ENCODE data around the gene MXD4. TPM values are rescaled to one million over a fixed set of nuclear protein-coding genes. Genes with fewer than 3 reads are reported as not detected.
"Not testable (repeated sequence)": the region's sequence is repeated elsewhere in the genome, so short reads cannot be mapped to it uniquely, and the experiment has no call there.

Gene MXD4
- total RNA-seq, 1 experiment from 2014 or later = 22.0 TPM

DNA sequence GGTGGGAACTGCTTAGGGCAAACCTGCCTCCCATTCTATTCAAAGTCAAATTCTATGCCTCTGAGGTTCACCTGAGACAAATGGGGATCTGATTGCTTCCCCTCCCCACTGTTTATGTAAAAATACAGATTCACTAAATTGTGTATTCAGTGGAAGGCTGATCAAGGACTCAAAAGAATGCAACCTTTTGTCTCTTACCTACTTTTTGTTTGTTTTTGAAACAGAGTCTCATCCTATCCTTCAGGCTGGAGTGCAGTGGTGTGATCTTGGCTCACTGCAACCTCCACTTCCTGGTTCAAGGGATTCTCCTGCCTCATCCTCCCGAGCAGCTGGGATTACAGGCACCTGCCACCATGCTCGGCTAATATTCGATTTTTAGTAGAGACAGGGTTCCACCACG lies 40.5 kb downstream of the MXD4 start:
- DNase-seq (ENCODE audit: low read depth, low spot score); H3K27ac ChIP-seq (ENCODE audit: low read depth, low read length); H3K27me3 ChIP-seq (ENCODE audit: insufficient read depth, low read length); H3K79me2 ChIP-seq (ENCODE audit: insufficient read depth, low read length); H3K36me3 ChIP-seq (ENCODE audit: control insufficient read depth in 1 of 2, insufficient read depth in 2 of 2, low read length in 2 of 2); H2AFZ ChIP-seq (ENCODE audit: low read depth, low read length, poor library complexity, severe bottlenecking); H3K4me1 ChIP-seq (ENCODE audit: control insufficient read depth in 1 of 2, insufficient read depth in 2 of 2, low read length in 2 of 2); H3K4me3 ChIP-seq (replicated peaks in 1 of 2; ENCODE audit: low read depth in 1 of 2, low read length in 2 of 2); H4K20me1 ChIP-seq (ENCODE audit: insufficient read depth); H3K9ac ChIP-seq (ENCODE audit: low read length); BruUV-seq (replicated peaks); ATAC-seq; H3K9me3 ChIP-seq (ENCODE audit: control insufficient read depth in 1 of 2, insufficient read depth in 1 of 2, low read depth in 1 of 2, low read length in 2 of 2); H3K4me2 ChIP-seq (ENCODE audit: low read length); H3K9me2 ChIP-seq (ENCODE audit: insufficient read depth): not testable (repeated sequence)
- POLR2A ChIA-PET = interaction anchor here (0.6 kb wide), 1 partner anchor 244 kb away, joined by 3 read pairs; no protein-coding TSS in a partner anchor
- intact Hi-C loops (cut with micrococcal nuclease) = loop anchor here (10.0 kb wide), 1 partner anchor 493 kb away; no protein-coding TSS in a partner anchor
- RAD21 ChIA-PET (ENCODE audit: low non-redundant PET in 1 of 2, low total read pairs in 2 of 2, uncharacterized antibody in 2 of 2, unreplicated experiment in 2 of 2) = interaction anchor here in 1 of 2 experiments (1.8 kb wide), 1 partner anchor 220 kb away, joined by 7 read pairs; no protein-coding TSS in a partner anchor
- CTCF ChIA-PET = interaction anchor here (1.9 to 2.9 kb wide), 3 partner anchors 9 to 192 kb away, joined by 8 to 17 read pairs (median 11); no protein-coding TSS in a partner anchor

DNA sequence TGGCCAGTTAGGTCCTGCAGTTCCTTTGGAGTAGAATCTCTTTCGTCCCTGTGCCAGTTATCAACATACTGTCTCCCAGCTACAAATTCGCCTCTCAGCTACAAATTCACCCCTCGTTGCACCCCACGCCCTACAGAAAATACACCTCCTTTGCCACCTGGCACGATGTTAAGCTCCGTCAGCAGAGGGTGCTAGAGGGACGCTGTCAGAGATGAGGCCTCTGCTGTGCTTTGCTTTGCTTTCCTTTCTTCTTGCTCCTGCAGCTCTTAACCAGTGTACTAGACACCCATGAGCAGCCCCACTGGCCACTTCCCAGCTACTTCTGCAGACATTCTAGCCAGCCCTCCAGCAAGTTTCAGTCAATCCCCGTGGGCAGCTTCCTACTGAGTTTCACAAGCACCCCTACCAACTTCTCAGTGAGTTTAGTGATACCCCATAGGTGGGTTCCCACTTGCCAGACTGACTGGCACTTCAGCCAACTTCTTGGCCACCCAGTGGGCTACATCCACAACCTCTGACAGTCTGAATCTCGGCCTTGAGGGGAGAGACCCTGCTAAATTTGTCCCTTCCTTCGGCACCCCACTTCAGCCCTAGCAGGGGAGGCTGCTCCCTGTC lies 41.8 kb downstream of the MXD4 start:
- ATAC-seq = peak; percentile 92
- Histone ChIP-seq H3K36me3 (ENCODE audit: control insufficient read depth in 1 of 2, insufficient read depth in 2 of 2, low read length in 2 of 2) (no peaks in the 10 kb centered on the region), H3K9ac (ENCODE audit: low read length) (no peak overlapping the region), H3K9me2 (ENCODE audit: insufficient read depth) (no peaks in the 10 kb centered on the region), H3K27ac (ENCODE audit: low read depth, low read length) (no peak overlapping the region), H3K27me3 (ENCODE audit: insufficient read depth, low read length) (no peaks in the 10 kb centered on the region), H2AFZ (ENCODE audit: low read depth, low read length, poor library complexity, severe bottlenecking) (no peak overlapping the region), H3K4me3 (replicated peaks in 1 of 2; ENCODE audit: low read depth in 1 of 2, low read length in 2 of 2) (no peak overlapping the region), H3K4me1 (ENCODE audit: control insufficient read depth in 1 of 2, insufficient read depth in 2 of 2, low read length in 2 of 2) (peaks cover 0 to 7% of the 10 kb centered on the region in 2 experiments; a peak in 2 of 4 replicates), H3K79me2 (ENCODE audit: insufficient read depth, low read length) (no peaks in the 10 kb centered on the region), H4K20me1 (ENCODE audit: insufficient read depth) (no peaks in the 10 kb centered on the region), H3K4me2 (ENCODE audit: low read length) (no peak overlapping the region), H3K9me3 (ENCODE audit: control insufficient read depth in 1 of 2, insufficient read depth in 1 of 2, low read depth in 1 of 2, low read length in 2 of 2) (no peaks in the 10 kb centered on the region)
- peak; percentile 89 to 93 (median 93) for TF ChIP-seq CTCF (IDR thresholded peaks at IDR 0.05 in 2 of 3, conservative IDR thresholded peaks at IDR 0.05 in 1 of 3; ENCODE audit: borderline replicate concordance in 1 of 3, insufficient read depth in 1 of 3, low read depth in 2 of 3, low read length in 2 of 3)
- TF ChIP-seq RAD21 (IDR thresholded peaks at IDR 0.05; ENCODE audit: low read depth) = peak; percentile 93
- no peak for TF ChIP-seq CBX3 (IDR thresholded peaks at IDR 0.05; ENCODE audit: low read depth)
- ChIA-PET RAD21 (ENCODE audit: low non-redundant PET in 1 of 2, low total read pairs in 2 of 2, uncharacterized antibody in 2 of 2, unreplicated experiment in 2 of 2) (interaction anchor here (1.1 to 1.8 kb wide), 2 partner anchors 221 to 222 kb away, joined by 3 to 7 read pairs; no protein-coding TSS in a partner anchor), POLR2A (interaction anchor here (0.6 kb wide), 1 partner anchor 234 kb away, joined by 3 read pairs; no protein-coding TSS in a partner anchor), CTCF (interaction anchor here (0.7 to 2.9 kb wide), 20 partner anchors 10 to 715 kb away, joined by 3 to 38 read pairs (median 4); partner anchors contain the start of genes CFAP99, HAUS3, MXD4 and POLN)
- peak; percentile 28 for DNase-seq (ENCODE audit: low read depth, low spot score)
- no TSS peak for BruUV-seq (replicated peaks)
- intact Hi-C loops (cut with micrococcal nuclease) = loop anchor here (1.0 to 10.0 kb wide), 2 partner anchors 221 to 495 kb away; no protein-coding TSS in a partner anchor
